SU-DHL-6 (cell line): ENCODE results near the gene MYO7A.

ENCODE experiments used
- CTCF ChIP-seq: fragments of 200-600 bp; sonication (generic); IDR thresholded peaks from one replicate; pipeline ENCODE4 v1.5.1; 2017; ENCODE audit warnings: antibody characterized with exemption, mild to moderate bottlenecking, low read length, moderate library complexity; ENCODE audit not compliant: insufficient read depth, poor library complexity, severe bottlenecking
- EZH2phosphoT487 ChIP-seq: fragments of 200-600 bp; sonication (generic), shearing (Covaris generic); conservative IDR thresholded peaks from 2 replicates; pipeline ENCODE4 v1.6.1; 2018; ENCODE audit warnings: mild to moderate bottlenecking, antibody characterized with exemption, low read length, moderate library complexity, mixed read lengths

- TF ChIP-seq EZH2phosphoT487: no peak
- TF ChIP-seq CTCF: no peak
Measured at GRCh38 chr11:77110836-77111235, 17.2 kb upstream of the MYO7A start.
